ENCODE measurements around the gene ABI3. TPM values are rescaled to one million over a fixed set of nuclear protein-coding genes. Genes with fewer than 3 reads are reported as not detected.
"Not testable (repeated sequence)": the region's sequence is repeated elsewhere in the genome, so short reads cannot be mapped to it uniquely, and the experiment has no call there.

Gene ABI3
- total RNA-seq, 3 donors from 2014 or later: 5.9 to 10.6 (median 7.2) TPM

- H3K4me1 ChIP-seq (ENCODE audit: low read depth): peaks cover 3% of the 10 kb centered on the region
Measured at GRCh38 chr17:49260011-49260816, 49.7 kb downstream of the ABI3 start.

GRCh38 chr17:49260817-49261291 lies 50.3 kb downstream of the ABI3 start:
- no peak for TF ChIP-seq CTCF (IDR thresholded peaks at IDR 0.05)
- no peak overlapping the region for H3K4me3 ChIP-seq
- intact Hi-C loops (cut with DNase I, micrococcal nuclease): no loop called here
- H3K4me1 ChIP-seq (ENCODE audit: low read depth): peaks cover 3% of the 10 kb centered on the region
- DNase-seq: peak in 2 of 3 donors; percentile 30 to 46
- no peaks in the 10 kb centered on the region for H3K9me3 ChIP-seq
- ATAC-seq: no peak
- no peaks in the 10 kb centered on the region for H3K36me3 ChIP-seq (ENCODE audit: low read depth)

More at GRCh38 chr17:49260011-49260816, 49.7 kb downstream of the ABI3 start:
- peak; percentile 88 for ATAC-seq
- intact Hi-C loops (cut with DNase I, micrococcal nuclease): no loop called here
- Histone ChIP-seq H3K36me3 (ENCODE audit: low read depth) (no peaks in the 10 kb centered on the region), H3K9me3 (no peaks in the 10 kb centered on the region), H3K4me3 (peak overlapping the region; percentile 28)
- no peak for TF ChIP-seq CTCF (IDR thresholded peaks at IDR 0.05)
- peak; percentile 38 to 72 (median 66) for DNase-seq

GRCh38 chr17:49261540-49261939 lies 51.0 kb downstream of the ABI3 start:
- intact Hi-C loops (cut with DNase I, micrococcal nuclease); H3K36me3 ChIP-seq (ENCODE audit: low read depth); H3K9me3 ChIP-seq; DNase-seq; H3K4me1 ChIP-seq (ENCODE audit: low read depth); ATAC-seq; H3K4me3 ChIP-seq: not testable (repeated sequence)

- ATAC-seq (no peak), DNase-seq (no peak)
- TF ChIP-seq CTCF (IDR thresholded peaks at IDR 0.05): no peak
- Histone ChIP-seq H3K4me1 (ENCODE audit: low read depth) (no peaks in the 10 kb centered on the region), H3K9me3 (no peaks in the 10 kb centered on the region), H3K4me3 (no peak overlapping the region), H3K36me3 (ENCODE audit: low read depth) (no peaks in the 10 kb centered on the region)
- intact Hi-C loops (cut with DNase I, micrococcal nuclease): no loop called here
Measured at GRCh38 chr17:49266233-49266632, 55.7 kb downstream of the ABI3 start.

- H3K36me3 ChIP-seq (ENCODE audit: low read depth): no peaks in the 10 kb centered on the region
- ATAC-seq: no peak
- intact Hi-C loops (cut with DNase I, micrococcal nuclease): no loop called here
- H3K4me1 ChIP-seq (ENCODE audit: low read depth): no peaks in the 10 kb centered on the region
- no peak for TF ChIP-seq CTCF (IDR thresholded peaks at IDR 0.05)
- no peaks in the 10 kb centered on the region for H3K9me3 ChIP-seq
- no peak for DNase-seq
- H3K4me3 ChIP-seq: no peak overlapping the region
Measured at GRCh38 chr17:49267912-49268311, 57.4 kb downstream of the ABI3 start.

GRCh38 chr17:49269356-49269755 lies 58.8 kb downstream of the ABI3 start:
- intact Hi-C loops (cut with DNase I, micrococcal nuclease): no loop called here
- H3K36me3 ChIP-seq (ENCODE audit: low read depth): no peaks in the 10 kb centered on the region
- H3K9me3 ChIP-seq: no peaks in the 10 kb centered on the region
- H3K4me3 ChIP-seq: no peak overlapping the region
- DNase-seq (no peak), ATAC-seq (no peak)
- no peak for TF ChIP-seq CTCF (IDR thresholded peaks at IDR 0.05)
- H3K4me1 ChIP-seq (ENCODE audit: low read depth): no peaks in the 10 kb centered on the region

Measured in mucosa of descending colon (tissue), 3 donors.